NCI-H187 (cell line): ENCODE data around the gene MAPK14.
A peak's percentile ranks its signal among the peaks of the same experiment; 100 is the strongest.
"Not testable (repeated sequence)": the region's sequence is repeated elsewhere in the genome, so short reads cannot be mapped to it uniquely, and the experiment has no call there.

ENCODE experiments used
- DNase-seq, 2 experiments: peaks; one replicate each; lab custom pipeline; 2025; lab: John Stamatoyannopoulos, UW

The MAPK14 gene

DNA sequence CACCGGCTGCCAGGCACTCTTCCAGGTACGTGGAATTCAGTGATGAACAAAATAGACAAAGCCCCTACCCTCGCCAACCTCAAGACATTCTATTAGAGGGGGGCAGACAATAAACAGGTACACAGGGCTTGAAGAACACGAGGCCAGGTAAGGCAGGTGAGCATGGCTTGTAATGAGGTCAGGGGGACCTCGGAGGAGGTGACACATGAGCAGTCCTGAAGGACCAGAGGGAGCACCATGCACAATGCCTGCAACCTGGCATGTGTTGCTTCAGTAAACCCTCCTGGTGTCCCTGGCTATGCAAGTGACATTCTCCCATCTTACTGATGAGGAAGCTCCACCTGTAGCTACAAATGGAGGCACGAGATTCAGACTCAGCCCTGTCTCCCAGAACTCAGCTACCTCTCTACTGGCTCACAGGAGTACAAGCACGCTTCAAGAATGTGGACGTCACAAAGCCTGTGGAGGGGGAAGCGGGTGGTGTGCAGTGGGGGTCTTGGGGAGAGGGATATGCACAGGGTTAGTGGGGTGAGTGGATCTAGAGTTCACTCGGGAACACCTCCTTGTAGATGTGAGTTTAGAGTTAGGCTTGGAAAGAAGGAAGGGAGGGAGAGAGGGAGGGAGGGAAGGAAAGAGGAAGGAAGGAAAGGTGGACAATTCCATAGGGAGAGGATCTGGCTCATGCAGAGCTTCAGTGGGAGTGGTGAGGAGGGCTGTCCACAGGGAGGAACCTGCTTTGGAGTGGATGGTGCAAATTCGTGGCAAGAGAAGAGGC, 95.1 kb downstream of the MAPK14 start:
- DNase-seq, result no peak

DNA sequence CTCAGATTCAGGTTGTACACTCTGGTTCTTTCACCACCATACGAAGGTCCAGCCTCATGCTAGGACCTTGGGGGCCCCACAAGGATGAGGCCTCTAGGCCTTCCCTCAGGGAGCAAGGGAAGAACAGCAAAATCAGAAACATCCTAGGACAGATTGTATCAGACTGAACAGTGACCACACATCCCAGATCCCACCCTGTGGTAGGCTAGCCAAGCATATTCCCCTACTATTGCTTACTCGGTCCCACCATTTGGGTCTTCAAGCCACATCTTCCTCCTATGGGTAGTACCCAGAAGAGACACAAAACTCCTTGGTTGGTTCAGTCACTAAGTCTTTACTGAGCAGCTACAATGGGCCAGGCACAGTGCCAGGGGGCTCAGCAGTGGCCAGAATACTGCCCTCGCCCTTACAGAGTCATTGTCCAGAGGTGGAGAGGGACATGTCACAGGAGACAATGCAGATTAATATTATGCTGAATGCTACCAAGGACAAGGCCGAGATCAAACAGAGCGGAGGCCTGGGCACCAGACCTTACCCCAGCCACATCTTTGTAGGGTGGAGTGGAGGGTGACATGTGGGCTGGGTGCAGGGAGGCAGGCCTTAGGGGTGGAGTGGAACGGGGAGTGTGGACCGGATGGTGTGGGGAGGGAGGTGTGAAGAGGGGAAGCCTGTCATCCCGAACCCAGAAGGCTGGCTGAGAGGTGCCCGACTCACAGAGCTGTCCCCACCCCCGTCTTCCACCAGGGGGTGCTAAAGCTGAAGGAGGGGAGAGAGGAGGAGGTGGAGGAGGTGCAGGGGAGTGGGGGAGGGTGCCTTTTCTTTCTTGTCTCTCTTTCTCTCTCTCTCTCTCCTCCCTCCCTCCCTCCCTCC, 95.9 kb downstream of the MAPK14 start:
- peak; percentile 39 to 53 for DNase-seq

DNA sequence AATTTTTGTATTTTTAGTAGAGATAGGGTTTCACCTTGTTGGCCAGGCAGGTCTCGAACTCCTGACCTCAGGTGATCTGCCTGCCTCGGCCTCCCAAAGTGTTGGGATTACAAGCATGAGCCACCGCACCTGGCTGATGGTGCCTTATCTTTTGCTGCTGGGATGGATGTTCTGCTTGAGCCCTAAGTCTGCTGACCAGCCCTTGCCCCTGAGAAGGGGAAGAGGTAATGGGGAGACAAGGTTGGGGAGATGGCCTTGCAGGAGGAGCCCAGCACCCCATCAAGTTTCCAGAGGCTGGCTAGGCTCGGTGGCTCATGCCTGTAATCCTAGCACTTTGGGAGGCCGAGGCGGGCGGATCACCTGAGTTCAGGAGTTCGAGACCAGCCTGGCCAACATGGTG, 96.7 kb downstream of the MAPK14 start:
- DNase-seq, result not testable (repeated sequence)

DNA sequence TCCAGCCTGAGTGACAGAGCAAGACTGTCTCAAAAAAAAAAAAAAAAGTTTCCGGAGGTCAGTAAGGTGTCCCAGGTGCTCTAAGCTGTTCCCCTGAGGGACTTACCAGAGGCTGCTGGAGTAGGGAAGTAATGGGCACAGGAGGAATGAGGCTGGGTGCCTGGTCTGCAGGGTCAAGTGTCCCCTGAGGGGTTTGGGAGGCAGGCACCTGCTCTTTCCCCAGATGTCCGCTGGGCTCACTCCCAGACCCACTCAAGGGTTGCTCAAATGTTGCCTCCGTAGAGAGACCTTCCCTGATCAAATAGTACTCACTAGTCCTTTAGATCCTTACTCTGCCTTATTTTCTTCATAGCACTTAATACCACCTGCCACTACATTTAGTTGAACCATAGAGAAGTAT, 97.3 kb downstream of the MAPK14 start:
- no peak for DNase-seq

DNA sequence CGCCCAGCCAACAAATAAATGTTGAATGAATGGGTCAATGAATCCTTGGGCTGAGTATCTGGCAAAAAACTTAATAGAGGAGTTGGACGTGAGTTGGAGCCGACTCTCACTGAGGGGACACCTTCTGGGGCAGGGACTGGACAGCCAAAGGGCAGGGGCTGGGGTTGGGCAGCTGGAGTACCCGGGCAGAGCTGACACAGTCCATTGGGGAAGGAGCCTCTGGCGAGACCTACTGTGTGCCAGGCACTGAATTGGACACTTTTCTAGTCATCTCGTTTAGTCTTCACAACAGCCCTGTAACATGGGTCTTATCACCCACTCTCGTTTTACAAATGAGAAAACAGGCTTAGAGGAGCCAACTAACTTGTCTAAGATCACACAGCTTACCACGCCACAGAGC, 98.0 kb downstream of the MAPK14 start:
- DNase-seq, result no peak

DNA sequence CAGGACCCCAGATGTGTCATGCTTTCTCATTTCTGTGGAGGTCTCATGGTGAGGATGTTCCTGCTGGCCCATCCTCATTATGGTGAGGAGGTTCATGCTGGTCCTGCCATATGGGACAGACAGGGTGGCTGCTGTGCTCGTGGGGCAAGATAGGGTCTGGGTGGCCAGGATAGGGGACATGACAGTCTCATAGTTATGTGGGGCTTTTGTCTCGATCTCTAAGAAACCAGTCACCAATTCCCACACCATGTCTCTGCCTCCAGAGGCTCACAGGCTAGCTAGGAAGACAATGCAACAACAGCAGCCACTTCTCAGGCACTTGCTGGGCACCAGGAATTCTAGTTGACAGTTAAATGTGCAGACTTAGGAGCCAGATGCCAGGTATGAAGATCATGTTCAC, 98.5 kb downstream of the MAPK14 start:
- DNase-seq, result no peak

DNA sequence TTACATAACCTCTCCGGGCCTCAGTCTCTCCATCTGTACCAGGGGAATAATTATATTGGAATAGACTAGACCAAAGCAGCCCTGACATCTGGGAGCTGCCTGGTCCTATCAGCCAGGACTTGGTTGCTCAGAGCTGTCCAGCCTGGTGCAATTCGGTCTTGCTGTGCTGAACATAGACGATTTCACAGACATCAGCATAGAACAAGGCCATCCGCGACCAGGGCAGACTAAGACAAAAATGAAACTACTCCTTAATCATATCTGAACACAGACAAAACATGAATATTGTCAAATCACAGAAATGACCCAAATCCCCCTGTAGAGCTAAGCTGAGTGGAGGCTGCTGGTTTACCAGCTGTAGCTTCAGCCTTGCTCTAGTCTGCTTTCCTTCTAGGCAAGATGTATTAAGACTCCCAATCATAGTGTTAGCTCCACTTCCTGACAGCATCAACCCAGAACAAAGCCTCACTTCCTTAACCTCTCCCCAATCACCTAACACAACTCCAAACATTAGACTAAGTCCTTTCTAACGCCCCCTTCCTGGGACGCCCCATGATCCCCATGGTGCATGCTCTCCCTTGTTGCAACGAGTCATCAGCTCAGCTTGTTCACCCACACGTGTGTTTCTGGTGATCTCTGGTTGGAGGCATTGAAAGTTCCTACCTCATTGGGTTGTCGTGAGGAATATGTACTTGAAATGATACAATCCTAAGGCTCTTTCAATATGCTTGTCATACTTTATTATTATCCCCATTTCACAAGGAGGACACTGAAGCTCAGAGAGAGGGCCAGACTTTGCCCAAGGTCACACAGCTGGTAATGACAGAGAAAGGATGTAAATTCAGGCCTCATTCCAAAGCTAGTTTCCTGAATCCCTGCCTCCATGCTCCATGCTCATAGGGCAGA, 99.2 kb downstream of the MAPK14 start:
- no peak for DNase-seq

DNA sequence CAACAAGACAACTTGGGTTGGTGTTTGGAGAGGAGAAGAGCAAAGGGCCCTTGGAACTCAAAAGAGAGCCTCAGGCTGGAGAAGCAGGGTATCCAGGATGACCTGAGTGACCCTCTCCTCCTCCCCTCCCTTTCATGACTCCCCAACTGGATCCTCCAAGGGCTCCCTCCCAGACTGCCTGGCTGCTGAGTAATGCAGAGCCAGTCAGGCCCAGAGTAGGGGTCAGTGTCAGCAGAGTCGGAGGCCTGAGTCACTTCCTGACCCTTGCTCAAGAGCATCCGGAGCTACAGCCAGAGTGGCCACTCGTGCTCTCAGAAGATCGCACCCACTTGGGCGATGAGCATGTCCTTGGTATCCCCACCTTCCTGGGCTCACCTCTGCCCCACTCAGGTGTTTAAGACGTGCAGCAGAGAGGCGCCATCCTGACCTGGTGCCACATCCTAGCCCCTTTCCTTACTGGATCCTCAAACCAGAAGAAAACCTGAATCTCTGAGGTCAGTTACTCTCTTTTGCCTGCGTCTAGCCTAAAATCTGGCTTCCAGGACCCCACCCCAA, 99.9 kb downstream of the MAPK14 start:
- DNase-seq, result no peak

DNA sequence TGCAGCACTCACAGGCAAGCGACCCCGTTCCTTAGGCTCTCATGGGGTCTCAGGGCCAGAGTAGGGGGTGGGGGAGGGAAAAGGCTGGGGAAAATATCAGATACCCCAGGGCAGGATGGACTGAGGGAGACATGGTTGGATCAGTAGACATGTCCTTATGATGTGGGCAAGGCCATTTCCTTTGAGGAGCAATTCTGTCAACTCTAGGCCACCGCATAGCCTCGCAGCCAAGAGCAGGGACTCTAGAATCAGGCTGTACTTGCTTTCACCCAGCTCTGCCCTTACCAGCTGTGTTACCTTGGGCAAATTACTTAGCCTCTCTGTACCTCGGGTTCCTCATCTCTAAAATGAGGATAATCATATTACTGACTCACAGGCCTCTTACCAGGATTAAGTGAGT, 100.5 kb downstream of the MAPK14 start:
- DNase-seq, result no peak

DNA sequence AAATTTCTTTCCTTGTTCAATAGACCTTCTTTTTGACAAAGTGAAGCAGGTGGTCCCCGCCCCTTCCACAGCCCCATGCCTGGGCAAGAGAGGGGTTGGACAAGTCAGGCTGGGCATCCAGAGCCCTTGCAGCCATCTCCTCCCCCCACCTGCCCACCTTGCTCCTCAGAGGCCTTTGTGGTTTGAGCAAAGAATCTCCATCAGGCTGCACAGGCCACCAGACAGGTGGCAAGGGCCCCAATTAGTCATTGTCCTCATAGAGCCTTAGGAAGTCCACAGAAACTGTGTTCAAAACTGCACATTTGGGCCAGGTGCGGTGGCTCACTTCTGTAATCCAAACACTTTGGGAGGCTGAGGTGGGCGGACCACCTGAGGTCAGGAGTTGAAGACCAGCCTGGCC, 101.2 kb downstream of the MAPK14 start:
- DNase-seq, result no peak

DNA sequence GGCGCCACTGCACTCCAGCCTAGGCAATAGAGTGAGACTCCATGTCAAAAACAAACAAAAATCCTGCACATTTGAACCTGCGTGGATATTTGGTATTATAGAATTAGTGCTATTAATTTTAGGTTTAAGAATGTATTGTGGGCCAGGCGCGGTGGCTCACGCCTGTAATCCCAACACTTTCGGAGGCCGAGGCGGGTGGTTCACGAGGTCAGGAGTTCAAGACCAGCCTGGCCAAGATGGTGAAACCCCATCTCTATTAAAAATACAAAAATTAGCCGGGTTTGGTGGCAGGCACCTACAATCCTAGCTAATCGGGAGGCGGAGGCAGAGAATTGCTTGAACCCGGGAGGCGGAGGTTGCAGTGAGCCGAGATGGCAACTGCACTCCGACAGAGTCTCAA, 101.7 kb downstream of the MAPK14 start:
- DNase-seq, result not testable (repeated sequence)

DNA sequence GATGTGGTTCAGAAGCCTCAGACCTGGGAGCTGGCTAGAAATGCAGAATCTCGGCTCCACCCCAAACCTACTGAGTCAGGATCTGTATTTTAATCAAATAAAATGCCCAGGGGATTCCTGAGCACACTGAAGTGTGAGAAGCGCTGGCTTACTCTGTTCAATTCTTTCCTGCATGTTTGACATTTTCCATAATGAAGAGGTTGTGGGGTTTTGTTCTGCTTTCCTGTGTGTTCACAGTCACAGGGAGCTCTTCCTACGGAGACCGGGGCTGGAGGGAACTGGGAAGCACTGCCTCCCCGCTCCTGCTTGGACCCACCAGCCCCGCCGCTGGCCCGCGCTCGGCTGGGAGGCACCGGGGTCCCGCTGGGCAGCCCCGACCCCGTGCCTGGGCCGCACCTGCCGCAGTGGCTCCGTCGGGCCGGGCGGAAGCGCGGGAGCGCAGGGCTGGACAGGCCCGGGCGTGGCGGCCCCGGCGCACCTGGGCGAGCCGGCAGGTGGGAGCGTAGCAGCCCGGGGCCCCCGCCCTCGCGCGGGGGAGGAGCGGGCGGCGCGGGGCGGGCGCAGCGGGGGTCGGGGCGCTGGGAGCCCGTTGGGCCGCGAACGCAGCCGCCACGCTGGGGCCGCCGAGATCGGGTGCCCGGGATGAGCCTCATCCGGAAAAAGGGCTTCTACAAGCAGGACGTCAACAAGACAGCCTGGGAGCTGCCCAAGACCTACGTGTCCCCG, 102.5 kb downstream of the MAPK14 start, which contains the start of gene MAPK13:
Gene MAPK13, plus strand, starts transcription at position 573 of the 726 bp plus-strand sequence. Its CDS starts 70 bp downstream, at position 643.
- DNase-seq, result peak in 1 of 2 experiments; percentile 31

DNA sequence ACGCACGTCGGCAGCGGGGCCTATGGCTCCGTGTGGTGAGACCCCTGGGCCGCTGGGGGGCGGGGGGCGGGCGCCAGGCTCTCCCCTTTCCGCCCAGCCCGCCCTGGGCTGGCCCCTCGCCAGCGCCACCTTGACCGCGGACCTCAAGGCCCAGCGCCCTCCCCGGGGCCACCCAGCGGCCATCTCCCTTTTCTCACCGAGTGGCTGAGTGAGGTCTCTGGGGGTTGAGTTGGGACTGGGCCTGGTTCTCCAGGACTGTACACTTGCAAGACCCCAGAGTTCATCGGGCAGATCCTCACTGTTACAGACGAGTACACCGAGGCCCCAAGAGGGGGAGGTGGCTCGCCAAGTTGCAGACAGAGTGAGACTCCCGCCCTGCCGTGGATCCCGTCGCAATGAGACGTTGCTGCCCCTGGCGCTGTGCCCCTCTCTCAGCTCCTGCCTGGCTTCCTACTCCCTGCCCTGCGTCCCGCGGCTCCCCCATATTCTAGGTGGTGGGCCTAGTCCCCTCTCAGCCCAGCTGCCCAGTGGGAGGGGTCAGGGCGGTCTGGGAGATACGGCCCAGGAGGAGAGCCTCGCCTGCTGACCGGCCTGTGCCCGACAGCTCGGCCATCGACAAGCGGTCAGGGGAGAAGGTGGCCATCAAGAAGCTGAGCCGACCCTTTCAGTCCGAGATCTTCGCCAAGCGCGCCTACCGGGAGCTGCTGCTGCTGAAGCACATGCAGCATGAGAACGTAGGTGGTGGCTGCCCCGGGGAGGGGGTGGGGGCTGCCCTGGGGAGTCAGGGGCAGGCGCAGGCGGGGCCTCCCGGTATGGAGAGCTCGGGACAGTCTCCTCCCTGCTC, 103.3 kb downstream of the MAPK14 start:
- no peak for DNase-seq

DNA sequence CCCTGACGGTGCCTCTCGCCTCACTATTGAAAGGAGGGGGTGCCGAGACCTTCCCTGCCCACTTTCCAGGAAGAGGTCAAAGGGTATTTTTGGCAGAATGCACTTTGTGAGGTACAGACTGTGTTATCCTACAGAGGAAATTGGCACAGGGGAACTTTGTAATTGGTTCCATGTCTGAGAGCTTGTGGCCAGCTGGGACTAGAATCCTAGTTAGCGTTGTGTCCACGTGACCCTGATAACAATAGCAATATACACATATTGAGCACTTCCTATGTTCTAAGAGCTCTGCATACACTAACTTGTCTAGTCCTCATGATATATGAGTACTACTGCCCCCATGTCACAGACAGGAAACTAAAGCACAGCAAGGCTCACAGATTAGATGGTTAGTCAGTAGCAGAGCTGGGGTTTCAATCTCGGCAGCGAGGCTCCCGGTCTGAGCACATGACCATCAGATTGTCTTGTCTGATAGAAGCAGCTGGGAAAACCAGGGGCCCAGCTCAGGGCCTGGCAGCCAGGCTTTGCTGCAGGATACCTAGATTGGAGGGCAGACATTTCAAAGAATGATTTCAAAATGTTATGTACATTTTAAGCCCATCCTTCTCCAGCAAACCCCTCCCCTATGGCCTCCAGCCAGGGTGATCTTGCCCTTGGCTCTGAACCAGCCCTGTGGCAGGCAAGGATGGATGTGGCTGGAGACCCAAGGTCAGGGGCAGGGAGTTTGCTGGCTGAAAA, 104.1 kb downstream of the MAPK14 start:
- DNase-seq, result peak in 1 of 2 experiments; percentile 20

DNA sequence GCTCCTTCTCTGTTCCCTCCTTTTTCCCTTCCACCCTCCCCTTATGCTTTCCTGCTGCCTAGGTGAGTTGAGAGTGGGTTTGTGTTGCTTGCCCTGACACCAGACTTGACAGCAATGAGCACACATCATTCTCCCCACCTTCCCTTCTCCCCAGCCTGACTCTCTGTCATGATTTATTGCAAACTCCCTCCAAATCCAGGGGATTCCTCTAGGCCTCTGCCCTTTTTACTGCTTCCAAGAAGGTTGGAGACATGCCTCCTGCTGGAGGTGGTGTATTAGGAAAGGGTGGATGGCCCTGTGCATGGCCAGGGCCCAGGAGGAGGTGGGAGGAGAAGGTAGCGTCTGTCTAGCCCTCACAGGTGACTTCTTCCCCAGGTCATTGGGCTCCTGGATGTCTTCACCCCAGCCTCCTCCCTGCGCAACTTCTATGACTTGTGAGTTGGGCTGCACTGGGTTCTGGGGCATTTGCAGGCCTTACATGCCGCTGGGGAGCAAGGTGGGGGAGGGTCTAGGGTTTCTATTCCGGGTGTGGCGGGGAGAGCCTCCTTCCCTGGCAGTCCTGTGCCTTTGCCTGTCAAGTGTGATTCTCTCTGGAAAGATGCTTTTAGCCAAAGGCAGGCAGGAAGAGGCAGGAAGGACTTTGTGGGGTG, 104.8 kb downstream of the MAPK14 start:
- no peak for DNase-seq

DNA sequence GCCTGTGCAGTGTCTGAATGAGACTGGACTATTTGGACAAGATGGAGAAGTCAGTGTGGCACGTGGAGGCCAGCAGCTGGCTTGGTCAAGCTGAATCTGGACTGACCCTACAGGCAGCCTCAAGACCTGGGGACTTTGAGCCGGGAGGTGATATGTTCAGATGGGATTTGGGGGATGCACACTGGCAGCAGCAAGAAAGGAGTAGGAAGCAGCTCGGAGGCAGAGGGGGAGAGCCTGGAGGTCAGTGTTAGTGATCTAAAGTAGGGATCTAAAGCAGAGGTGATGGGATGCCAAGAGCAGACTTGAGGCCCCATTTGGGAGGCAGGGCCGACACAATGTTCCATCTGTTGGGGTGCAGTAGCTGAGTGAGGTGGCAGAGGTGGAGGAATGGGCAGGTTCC, 105.5 kb downstream of the MAPK14 start:
- no peak for DNase-seq

DNA sequence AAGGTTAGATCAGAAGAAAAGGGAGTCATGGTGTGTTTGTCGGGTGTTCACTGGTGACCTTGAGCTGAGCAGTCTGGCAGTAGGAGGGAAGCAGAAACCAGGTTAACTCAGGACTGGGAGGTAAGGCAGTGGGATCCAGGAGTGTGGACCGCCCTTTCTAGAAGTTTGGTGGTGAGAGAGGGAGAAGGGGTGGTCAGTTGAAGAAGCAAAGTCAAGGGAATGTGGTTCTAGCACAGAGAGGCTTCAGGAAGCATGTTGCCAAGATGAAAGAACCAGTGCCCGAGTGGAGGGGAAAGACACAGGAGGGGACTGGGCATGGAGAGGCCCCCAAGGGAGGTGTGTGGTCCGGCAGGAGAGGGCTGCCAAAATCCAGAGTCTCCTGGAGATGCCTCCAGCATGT, 106.3 kb downstream of the MAPK14 start:
- DNase-seq, result no peak

DNA sequence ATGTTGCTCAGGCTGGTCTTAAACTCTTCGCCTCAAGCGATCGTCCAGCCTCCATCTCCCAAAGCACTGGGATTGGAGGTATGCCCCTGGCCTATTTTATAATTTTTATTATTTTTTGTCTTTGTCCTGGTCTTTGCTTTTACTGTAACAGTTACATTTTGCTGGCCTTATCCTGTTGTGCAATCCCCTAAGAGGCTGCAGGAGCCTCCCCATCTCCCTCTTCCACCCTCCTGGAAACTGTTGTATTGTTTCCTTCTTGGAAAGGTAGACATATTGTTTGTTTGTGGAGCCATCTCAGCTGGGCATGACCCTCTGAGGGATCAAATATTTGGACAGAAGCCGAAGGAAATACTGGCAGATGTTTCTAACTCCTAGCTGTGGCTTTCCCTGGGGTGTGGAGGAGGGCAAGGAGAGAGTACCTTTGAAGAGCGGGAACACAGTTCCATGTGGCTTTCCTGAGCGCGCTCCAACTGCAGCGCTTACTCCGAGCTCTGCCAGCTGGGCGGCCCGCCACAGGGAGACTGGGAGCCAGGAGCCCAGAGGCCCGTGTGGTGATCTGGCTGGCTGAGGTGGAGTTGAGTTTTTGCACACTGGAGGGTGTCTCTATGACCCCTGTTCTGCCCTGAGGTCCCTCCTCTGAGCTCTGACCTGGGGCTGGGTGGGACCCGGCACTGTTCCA, 107.6 kb downstream of the MAPK14 start:
- DNase-seq, result no peak
